PC-9 (cell line): ENCODE data around the gene PROM1.

Experiments used
- CTCF ChIP-seq: fragments of 200-600 bp; sonication (generic); conservative IDR thresholded peaks from 2 replicates; pipeline ENCODE4 v1.6.1; 2017; ENCODE audit warnings: mixed run types, antibody characterized with exemption, mild to moderate bottlenecking, moderate library complexity
- EZH2 ChIP-seq: fragments of 200-600 bp; sonication (generic); IDR thresholded peaks from 2 replicates; pipeline ENCODE4 v1.8.0; 2017; ENCODE audit warnings: antibody characterized with exemption, low read depth

- TF ChIP-seq CTCF: no peak
- no peak for TF ChIP-seq EZH2
These were observed 91.7 kb downstream of the PROM1 start for GRCh38 chr4:15992167-15992485.
